Stomach (tissue), 9 donors: ENCODE data around the gene OVOL2. TPM values are rescaled to one million over a fixed set of nuclear protein-coding genes. Genes with fewer than 3 reads are reported as not detected.

ENCODE experiments used
- DNase-seq, 2 donors: peaks; one replicate each; pipeline versions ENCODE4 v3.0.0 to v3.0.0-alpha.2; 2013 to 2019
- H3K27ac ChIP-seq, 5 donors: fragments of 200-600 bp in 4 of 5; sonication (generic) in 4 of 5; one replicate each; pipeline ENCODE4 v1.5.1; 2013 to 2019; ENCODE audit warnings: mild to moderate bottlenecking in 1 of 5, moderate library complexity in 1 of 5
- H3K27me3 ChIP-seq, 3 donors: fragments of 200-600 bp; sonication (generic); one replicate each; pipeline ENCODE4 v1.5.1; 2017 to 2019; ENCODE audit warnings: mixed run types in 1 of 3
- H3K36me3 ChIP-seq, 4 donors: fragments of 200-600 bp; sonication (generic); 1 replicate in 3 of 4; 2 replicates in 1 of 4; pipeline ENCODE4 v1.5.1; 2016 to 2019
- H3K4me1 ChIP-seq, 4 donors: fragments of 200-600 bp; sonication (generic); one replicate each; pipeline ENCODE4 v1.5.1; 2016 to 2019
- H3K4me3 ChIP-seq, 4 donors: fragments of 200-600 bp; sonication (generic) in 3 of 4; one replicate each; pipeline ENCODE4 v1.5.1; 2016 to 2019; ENCODE audit warnings: mild to moderate bottlenecking in 1 of 4
- H3K9me3 ChIP-seq, 4 donors: fragments of 200-600 bp; sonication (generic); one replicate each; pipeline ENCODE4 v1.5.1; 2016 to 2019
- EP300 ChIP-seq: sonication (generic); formaldehyde crosslinking; IDR thresholded peaks from one replicate; pipeline ENCODE4 v1.6.1; 2017; ENCODE audit warnings: antibody characterized with exemption
- POLR2A ChIP-seq, 4 donors: fragments of 450-650 bp; IDR thresholded peaks; one replicate each; pipeline ENCODE4 v1.6.1; 2016; ENCODE audit warnings: antibody characterized with exemption in 4 of 4, control low read depth in 2 of 4, mild to moderate bottlenecking in 1 of 4, moderate library complexity in 1 of 4
- POLR2AphosphoS5 ChIP-seq, 3 donors: sonication (generic); formaldehyde crosslinking; IDR thresholded peaks; one replicate each; pipeline ENCODE4 v1.6.1; 2016; ENCODE audit warnings: antibody characterized with exemption in 3 of 3
- WGBS, 5 donors: extraction: QIAGEN DNeasy Blood & Tissue Kit in 3 of 5; methylation state at CpG; one replicate each; pipeline versions ENCODE4 v1.1.5 to v1.1.7; 2013 to 2018; 5-methylcytosine and 5-hydroxymethylcytosine counted together
- intact Hi-C: fragments of 100-400 bp; cut with DNase I; formaldehyde crosslinking; loops from one replicate; pipeline ENCODE4 v1.15.1; 2023; ENCODE audit warnings: low total_unique reads
- polyA plus RNA-seq, 3 donors: library from polyadenylated mRNA; stranded (reverse); fragments of 200-250 nt; gene quantifications; one replicate each; pipeline ENCODE4 v1.2.3, GENCODE V29; 2013
- total RNA-seq, 5 donors: library from RNA; depleted of rRNA; stranded (reverse); fragments of >200 nt; gene quantifications; one replicate each; pipeline versions ENCODE4 v1.1.0 to v1.2.3, GENCODE V29; 2014 to 2016
- TF ChIP-seq, protein P1 (sequence below), 7 experiments: fragments of 450-650 bp in 4 of 7; fragments of 200-600 bp in 3 of 7; sonication (generic) in 3 of 7; IDR thresholded peaks; one replicate each; pipeline ENCODE4 v1.5.1; 2016 to 2019; ENCODE audit warnings: antibody characterized with exemption in 7 of 7, control low read depth in 2 of 7, mild to moderate bottlenecking in 1 of 7
- donor health status: healthy with polysubstance abuse.
- donor health status: Bipolar disorder and iron deficiency.
- donor health status: healthy.

OVOL2 gene
- total and polyA plus RNA-seq, 8 donors = 5.0 to 58.3 (median 13.9) TPM

DNA sequence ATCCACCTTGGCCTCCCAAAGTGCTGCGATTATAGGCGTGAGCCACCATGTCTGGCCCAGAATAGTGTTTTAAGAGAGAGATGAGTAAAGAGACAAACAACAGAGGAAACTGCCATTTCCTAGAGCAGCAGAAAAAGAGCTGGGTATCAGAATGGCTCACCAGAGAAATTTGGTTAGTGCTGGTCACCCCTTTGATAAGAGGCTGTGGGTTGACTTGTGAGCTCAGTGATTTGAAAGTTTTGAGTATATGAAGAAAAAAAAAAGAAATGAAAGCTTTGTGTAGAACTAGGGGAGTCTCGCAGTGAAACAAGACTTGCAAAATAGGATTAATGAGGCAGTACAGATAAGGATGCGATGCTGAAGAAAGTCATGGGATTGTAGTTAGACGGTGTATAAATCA lies 59.3 kb downstream of the OVOL2 start:
- H3K27me3 ChIP-seq = no peaks in the 10 kb centered on the region
- no peak for DNase-seq
- WGBS, 5 donors = 89 to 94% (median 91%) methylated on average over 5 of the region's 5 CpGs

DNA sequence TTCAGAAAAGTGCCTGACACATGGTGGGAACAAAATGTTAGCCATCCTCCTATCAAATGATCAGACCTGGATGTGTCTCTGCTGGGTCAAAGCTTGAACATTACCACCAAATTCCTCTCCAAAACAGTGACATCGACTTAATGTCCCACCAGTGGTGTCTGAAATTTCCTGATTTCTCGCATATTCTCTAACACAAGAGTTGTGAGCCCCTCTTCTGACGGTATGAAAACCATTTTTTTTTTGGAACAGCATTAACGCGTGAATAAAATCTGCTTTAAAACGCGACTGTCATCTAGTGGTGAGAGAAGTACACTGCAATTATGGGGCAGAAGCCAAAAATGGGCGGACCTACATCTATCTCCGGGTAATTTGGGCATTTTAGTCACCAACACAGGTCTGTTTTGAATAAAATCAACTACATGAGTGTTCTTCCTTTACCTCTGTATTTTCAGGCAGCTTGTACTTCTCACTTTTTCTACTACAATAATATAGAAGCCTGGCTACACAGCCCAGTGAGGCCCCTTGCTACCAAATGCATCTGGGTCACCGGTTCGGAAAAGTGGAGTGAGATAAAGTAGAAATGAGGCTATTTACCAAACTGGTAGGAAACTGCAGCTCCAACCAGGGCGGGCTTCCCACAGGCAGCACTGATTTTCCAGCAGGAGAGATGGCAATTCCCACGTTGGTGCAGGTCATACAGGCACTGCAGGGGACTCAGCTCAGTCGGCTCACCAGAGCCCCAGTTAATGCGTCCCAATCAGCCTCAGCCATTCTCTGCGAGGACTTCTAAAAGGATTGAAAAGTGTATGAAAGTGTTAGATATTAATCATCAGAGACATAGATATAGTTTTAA lies 61.5 kb downstream of the OVOL2 start:
- DNase-seq = peak in 1 of 2 donors; percentile 80
- peaks cover 0 to under 1% (median 0%) of the 10 kb centered on the region in 4 donors for H3K36me3 ChIP-seq
- no peak overlapping the region for H3K4me3 ChIP-seq
- H3K9me3 ChIP-seq = no peaks in the 10 kb centered on the region
- intact Hi-C loops = no loop called here
- H3K27ac ChIP-seq = no peak overlapping the region
- H3K27me3 ChIP-seq = no peaks in the 10 kb centered on the region
- 19 to 24% (median 22%) methylated on average over 16 of the region's 16 CpGs for WGBS, 5 donors
- TF ChIP-seq POLR2A (IDR thresholded peaks at IDR 0.05) (no peak), POLR2AphosphoS5 (IDR thresholded peaks at IDR 0.05) (peak in 1 of 3 donors; percentile 41)
- TF ChIP-seq, protein P1, sequence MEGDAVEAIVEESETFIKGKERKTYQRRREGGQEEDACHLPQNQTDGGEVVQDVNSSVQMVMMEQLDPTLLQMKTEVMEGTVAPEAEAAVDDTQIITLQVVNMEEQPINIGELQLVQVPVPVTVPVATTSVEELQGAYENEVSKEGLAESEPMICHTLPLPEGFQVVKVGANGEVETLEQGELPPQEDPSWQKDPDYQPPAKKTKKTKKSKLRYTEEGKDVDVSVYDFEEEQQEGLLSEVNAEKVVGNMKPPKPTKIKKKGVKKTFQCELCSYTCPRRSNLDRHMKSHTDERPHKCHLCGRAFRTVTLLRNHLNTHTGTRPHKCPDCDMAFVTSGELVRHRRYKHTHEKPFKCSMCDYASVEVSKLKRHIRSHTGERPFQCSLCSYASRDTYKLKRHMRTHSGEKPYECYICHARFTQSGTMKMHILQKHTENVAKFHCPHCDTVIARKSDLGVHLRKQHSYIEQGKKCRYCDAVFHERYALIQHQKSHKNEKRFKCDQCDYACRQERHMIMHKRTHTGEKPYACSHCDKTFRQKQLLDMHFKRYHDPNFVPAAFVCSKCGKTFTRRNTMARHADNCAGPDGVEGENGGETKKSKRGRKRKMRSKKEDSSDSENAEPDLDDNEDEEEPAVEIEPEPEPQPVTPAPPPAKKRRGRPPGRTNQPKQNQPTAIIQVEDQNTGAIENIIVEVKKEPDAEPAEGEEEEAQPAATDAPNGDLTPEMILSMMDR (IDR thresholded peaks at IDR 0.05) = peak in 6 of 7 experiments; percentile 63 to 98 (median 96)
- peaks cover 0 to 34% (median 10%) of the 10 kb centered on the region in 4 donors for H3K4me1 ChIP-seq

More for the DNA sequence above, 59.3 kb downstream of the OVOL2 start:
- peaks cover 0 to 29% (median 10%) of the 10 kb centered on the region in 4 donors for H3K4me1 ChIP-seq
- no peak overlapping the region for H3K27ac ChIP-seq
- H3K9me3 ChIP-seq = no peaks in the 10 kb centered on the region
- no peak overlapping the region for H3K4me3 ChIP-seq
- intact Hi-C loops = no loop called here
- TF ChIP-seq POLR2A (IDR thresholded peaks at IDR 0.05) (no peak), EP300 (no peak), POLR2AphosphoS5 (IDR thresholded peaks at IDR 0.05) (no peak)
- TF ChIP-seq, protein P1 (IDR thresholded peaks at IDR 0.05) = no peak
- no peaks in the 10 kb centered on the region for H3K36me3 ChIP-seq

DNA sequence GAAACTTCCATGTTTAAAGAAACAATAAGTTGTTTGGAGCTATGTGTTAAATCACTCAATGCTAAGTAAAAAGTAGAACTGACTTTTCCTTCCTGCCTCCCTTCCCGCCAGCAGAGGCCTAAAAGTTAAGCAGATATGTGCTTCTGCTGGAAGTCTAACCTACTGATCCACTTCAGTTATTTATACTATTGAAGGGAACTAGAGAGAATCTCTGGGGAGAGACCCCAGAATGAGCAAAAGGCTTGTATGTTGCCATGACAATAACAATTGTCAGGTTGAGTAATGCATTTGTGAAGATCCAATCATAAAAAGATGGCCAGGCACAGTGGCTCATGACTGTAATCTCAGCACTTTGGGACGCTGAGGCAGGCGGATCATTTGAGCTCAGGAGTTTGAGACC lies 64.2 kb downstream of the OVOL2 start:
- no peak overlapping the region for H3K4me3 ChIP-seq
- no peaks in the 10 kb centered on the region for H3K27me3 ChIP-seq
- TF ChIP-seq, protein P1 (IDR thresholded peaks at IDR 0.05) = no peak
- TF ChIP-seq POLR2AphosphoS5 (IDR thresholded peaks at IDR 0.05) (no peak), EP300 (no peak), POLR2A (IDR thresholded peaks at IDR 0.05) (no peak)

DNA sequence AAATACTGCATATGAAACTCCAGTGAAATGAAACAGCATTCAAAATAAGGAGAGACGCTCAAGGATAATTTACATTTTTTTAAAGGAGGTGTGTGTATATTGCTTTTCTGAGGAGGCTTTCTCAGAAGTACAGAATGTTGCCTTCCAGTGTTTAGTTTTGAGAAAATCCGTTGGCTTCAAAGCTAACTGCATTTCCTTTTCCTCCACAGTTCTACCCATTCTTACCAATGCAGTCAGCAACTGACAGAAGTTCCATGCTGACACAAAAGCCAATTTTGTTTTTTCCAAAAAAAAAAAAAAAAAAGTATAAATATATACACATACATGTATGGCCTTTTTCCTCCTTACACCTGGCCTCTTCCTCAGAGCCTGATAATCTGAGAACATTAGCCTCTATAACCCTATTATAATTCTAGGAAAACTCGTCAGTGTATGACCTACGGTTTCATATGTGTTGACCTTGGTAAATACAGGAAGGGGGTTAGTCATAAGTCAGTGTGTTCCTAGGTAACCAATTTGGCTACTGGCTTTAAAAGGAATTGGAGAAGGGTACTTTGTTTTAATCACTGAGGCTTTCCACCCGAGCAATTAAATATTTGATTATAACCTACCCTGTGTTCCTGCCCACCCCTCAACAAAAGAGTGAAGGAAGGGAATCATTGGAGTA lies 64.7 kb downstream of the OVOL2 start:
- 29 to 43% (median 30%) methylated on average over 5 of the region's 5 CpGs for WGBS, 5 donors
- H3K9me3 ChIP-seq = no peaks in the 10 kb centered on the region
- intact Hi-C loops = no loop called here
- DNase-seq = peak in 1 of 2 donors; percentile 48
- H3K4me3 ChIP-seq = no peak overlapping the region
- H3K36me3 ChIP-seq = peaks cover 0 to 31% (median 26%) of the 10 kb centered on the region in 4 donors
- H3K27ac ChIP-seq = peak overlapping the region in 4 of 5 donors; percentile 20 to 72 (median 56)
- TF ChIP-seq, protein P1 (IDR thresholded peaks at IDR 0.05) = no peak
- no peak for TF ChIP-seq POLR2AphosphoS5 (IDR thresholded peaks at IDR 0.05)
- no peak for TF ChIP-seq POLR2A (IDR thresholded peaks at IDR 0.05)
- H3K27me3 ChIP-seq = no peaks in the 10 kb centered on the region
- H3K4me1 ChIP-seq = peaks cover 0 to 29% (median 7%) of the 10 kb centered on the region in 4 donors

More for the DNA sequence above, 64.2 kb downstream of the OVOL2 start:
- Histone ChIP-seq H3K4me1 (peaks cover 0 to 29% (median 7%) of the 10 kb centered on the region in 4 donors), H3K9me3 (no peaks in the 10 kb centered on the region), H3K27ac (peak overlapping the region in 4 of 5 donors; percentile 31 to 72 (median 56)), H3K36me3 (peaks cover 0 to 25% (median 21%) of the 10 kb centered on the region in 4 donors)
- intact Hi-C loops = no loop called here
- 79 to 95% (median 81%) methylated on average over 3 of the region's 3 CpGs for WGBS, 5 donors
- no peak for DNase-seq
